ENCODE measurements around the gene PCOLCE2.

The PCOLCE2 gene

DNA sequence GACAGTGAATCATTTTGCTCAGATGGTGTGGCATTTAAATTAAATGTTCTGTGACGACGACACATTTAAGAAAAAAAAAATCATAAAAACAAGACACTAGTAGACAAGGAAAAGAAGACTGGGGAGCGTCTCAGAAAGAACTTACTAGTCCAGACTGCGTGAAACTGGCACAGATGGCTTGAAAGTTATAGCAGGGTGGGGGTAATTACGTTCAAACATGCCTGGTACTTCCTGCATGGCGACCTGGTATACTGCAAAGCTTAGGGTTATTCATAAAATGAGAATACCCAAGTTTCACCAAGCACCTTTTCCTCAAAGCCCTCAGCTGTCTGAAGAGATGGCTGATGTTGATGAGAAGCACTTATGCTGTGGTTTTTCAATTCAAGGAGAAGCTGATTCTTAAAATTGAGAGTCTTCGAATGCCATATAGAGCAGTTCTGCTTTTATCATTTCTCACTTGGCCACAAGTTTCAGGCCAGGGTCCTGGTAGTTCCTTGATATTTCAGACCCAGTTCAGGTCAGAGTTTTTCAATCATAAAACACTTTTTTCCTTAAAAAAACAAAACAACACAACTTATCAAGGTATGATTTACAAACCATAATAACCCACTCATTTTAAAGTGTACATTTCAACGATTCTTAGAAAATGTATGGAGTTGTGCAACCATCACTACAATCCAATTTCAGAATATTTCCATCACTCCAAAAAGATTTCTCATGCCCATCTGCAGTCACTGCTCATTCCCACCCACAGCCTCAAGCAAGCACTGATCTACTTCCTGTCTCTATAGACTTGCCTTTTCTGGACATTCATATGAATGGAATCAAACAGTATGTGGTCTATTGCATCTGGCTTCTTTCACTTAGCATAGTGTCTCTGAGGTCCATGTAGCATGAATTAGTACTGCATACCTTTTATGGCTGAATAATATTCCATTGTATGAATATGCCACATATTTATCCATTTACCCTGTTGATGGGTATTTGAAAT, 24.7 kb downstream of the PCOLCE2 start:
- Histone ChIP-seq H3K4me1 (ENCODE audit: insufficient read depth, low read length) (peaks cover 34% of the 10 kb centered on the region), H3K36me3 (ENCODE audit: insufficient read depth, low read length) (no peaks in the 10 kb centered on the region), H3K9ac (ENCODE audit: low read depth, low read length) (no peak overlapping the region), H3K9me3 (ENCODE audit: control insufficient read depth, insufficient read depth, low read length) (no peaks in the 10 kb centered on the region)

DNA sequence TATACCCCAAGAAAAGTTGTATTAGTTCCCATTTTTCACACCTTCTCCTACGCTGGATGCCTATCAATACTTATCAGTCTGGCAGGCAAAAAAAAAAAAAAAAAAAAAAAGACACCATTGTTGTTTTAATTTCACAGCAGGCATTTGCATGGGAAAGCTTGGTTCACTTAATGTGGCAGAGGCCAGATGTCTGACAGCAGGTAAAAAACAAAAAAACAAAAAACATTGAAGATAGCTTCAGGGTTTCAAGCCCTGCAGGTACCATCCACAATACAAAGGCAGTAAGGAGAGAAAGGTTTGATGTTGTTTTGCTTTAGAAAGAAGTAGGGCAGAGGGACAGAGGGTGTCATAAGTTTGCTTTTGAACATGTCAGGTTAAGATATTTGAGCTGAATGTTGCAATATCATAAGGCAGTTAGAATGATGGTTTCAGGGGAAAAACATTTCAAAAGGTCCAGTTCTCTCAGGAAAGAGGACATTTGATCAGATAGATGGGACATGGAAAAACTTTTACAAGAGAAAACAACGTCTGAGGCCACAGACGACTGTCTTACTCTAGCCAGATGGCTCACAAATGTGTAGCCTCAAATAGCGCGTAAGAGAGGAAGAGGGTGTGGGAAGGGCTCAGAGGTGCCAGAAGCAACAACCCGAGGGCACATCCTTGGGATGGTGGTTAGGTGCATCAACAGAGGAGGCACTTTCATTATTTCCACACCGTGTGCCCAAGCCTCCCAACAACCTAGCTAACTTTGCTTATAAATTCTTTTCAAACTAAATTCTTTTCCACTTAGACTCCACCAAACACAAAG, 25.7 kb downstream of the PCOLCE2 start:
- H3K4me1 ChIP-seq (ENCODE audit: insufficient read depth, low read length), result peaks cover 34% of the 10 kb centered on the region
- no peaks in the 10 kb centered on the region for H3K36me3 ChIP-seq (ENCODE audit: insufficient read depth, low read length)
- peak overlapping the region; percentile 13; the same call in 1 of the 2 replicates for H3K9ac ChIP-seq (ENCODE audit: low read depth, low read length)
- H3K9me3 ChIP-seq (ENCODE audit: control insufficient read depth, insufficient read depth, low read length), result no peaks in the 10 kb centered on the region

GRCh38 chr3:142861926-142862325, 27.0 kb downstream of the PCOLCE2 start:
- H3K9me3 ChIP-seq (ENCODE audit: control insufficient read depth, insufficient read depth, low read length), result no peaks in the 10 kb centered on the region
- H3K9ac ChIP-seq (ENCODE audit: low read depth, low read length), result no peak overlapping the region
- peaks cover 38% of the 10 kb centered on the region for H3K4me1 ChIP-seq (ENCODE audit: insufficient read depth, low read length)

DNA sequence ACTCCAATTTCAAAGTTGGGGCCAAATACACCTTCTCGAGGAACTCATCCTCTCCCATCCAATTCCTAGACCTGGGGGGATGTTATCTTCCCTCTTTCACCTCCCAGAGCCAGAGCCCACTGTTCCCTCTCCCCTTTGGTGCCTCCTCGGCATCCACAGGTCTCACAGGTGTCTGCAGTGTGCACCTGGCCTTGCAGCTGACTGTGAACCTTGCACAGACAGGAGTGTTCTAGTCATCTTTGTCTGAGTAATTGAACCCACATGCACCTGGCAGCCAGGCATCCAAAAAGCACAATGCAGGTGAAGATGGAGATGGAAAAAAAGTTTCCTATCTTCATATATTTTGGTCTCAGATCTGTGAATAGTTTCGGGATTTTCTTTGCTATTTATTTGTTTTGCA, 30.8 kb downstream of the PCOLCE2 start:
- Histone ChIP-seq H3K4me1 (ENCODE audit: insufficient read depth, low read length) (peaks cover 27% of the 10 kb centered on the region), H3K9ac (ENCODE audit: low read depth, low read length) (no peak overlapping the region), H3K9me3 (ENCODE audit: control insufficient read depth, insufficient read depth, low read length) (no peaks in the 10 kb centered on the region), H3K36me3 (ENCODE audit: insufficient read depth, low read length) (no peaks in the 10 kb centered on the region)

More at GRCh38 chr3:142861926-142862325, 27.0 kb downstream of the PCOLCE2 start:
- H3K36me3 ChIP-seq (ENCODE audit: insufficient read depth, low read length), result no peaks in the 10 kb centered on the region

- Histone ChIP-seq H3K36me3 (ENCODE audit: insufficient read depth, low read length) (no peaks in the 10 kb centered on the region), H3K4me1 (ENCODE audit: insufficient read depth, low read length) (peaks cover 21% of the 10 kb centered on the region), H3K9me3 (ENCODE audit: control insufficient read depth, insufficient read depth, low read length) (no peaks in the 10 kb centered on the region), H3K9ac (ENCODE audit: low read depth, low read length) (no peak overlapping the region)
Measured at GRCh38 chr3:142857056-142857455, 31.8 kb downstream of the PCOLCE2 start.

GRCh38 chr3:142853270-142854168, 35.4 kb downstream of the PCOLCE2 start:
- Histone ChIP-seq H3K9me3 (ENCODE audit: control insufficient read depth, insufficient read depth, low read length) (no peaks in the 10 kb centered on the region), H3K9ac (ENCODE audit: low read depth, low read length) (no peak overlapping the region)

DNA sequence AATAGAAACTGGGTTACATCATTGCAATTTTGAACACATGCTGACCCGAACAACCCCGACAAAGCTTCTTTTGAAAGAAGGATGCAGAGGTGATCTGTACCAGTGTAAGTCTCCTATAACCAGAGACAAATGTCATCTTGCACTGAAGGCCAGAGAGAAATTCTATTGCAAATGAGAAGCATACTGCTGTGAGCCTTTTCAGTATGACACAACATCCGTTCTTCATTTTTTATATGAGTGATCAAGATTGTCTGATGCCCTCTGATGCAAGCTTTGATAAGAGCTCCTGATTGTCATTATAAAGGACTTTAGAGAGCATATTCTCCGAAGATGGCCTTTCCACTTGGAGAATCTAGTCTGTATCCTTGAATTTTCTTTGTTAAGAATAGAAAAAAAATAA, 36.9 kb downstream of the PCOLCE2 start:
- H3K9me3 ChIP-seq (ENCODE audit: control insufficient read depth, insufficient read depth, low read length), result no peaks in the 10 kb centered on the region
- peaks cover 18% of the 10 kb centered on the region for H3K4me1 ChIP-seq (ENCODE audit: insufficient read depth, low read length)
- H3K36me3 ChIP-seq (ENCODE audit: insufficient read depth, low read length), result no peaks in the 10 kb centered on the region
- H3K9ac ChIP-seq (ENCODE audit: low read depth, low read length), result no peak overlapping the region

More at GRCh38 chr3:142853270-142854168, 35.4 kb downstream of the PCOLCE2 start:
- Histone ChIP-seq H3K4me1 (ENCODE audit: insufficient read depth, low read length) (peaks cover 22% of the 10 kb centered on the region), H3K36me3 (ENCODE audit: insufficient read depth, low read length) (no peaks in the 10 kb centered on the region)

DNA sequence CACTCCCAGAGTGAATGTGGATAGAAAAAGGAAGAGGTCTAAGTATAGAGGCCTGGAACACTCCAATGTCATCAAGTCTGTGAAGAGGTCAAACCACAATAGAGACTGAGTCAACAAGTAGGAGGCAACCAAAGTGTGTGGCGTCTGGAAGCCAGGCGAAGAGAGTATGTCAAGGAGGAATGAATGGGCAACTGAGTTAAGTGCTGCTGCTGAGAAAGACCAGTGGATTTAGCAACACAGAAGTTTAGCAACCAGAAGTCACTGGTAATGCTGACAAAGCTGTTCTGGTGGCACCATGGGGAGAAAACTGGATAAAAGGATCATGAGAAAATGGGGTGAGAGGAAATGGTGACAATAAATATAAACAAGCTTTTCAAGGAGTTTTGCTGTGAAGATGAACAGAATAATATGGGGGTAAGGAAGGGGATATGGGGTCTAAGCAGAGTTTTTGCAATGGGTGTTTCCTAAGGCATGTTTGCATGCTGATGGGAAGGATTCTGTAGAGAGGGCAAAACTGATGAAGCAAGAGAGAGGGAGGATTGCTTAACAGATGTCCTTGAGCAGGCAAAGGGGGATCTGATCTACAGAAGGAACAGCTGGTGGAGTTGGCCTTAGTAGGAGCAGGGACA, 38.4 kb downstream of the PCOLCE2 start:
- H3K36me3 ChIP-seq (ENCODE audit: insufficient read depth, low read length), result no peaks in the 10 kb centered on the region
- no peaks in the 10 kb centered on the region for H3K9me3 ChIP-seq (ENCODE audit: control insufficient read depth, insufficient read depth, low read length)
- peaks cover 18% of the 10 kb centered on the region for H3K4me1 ChIP-seq (ENCODE audit: insufficient read depth, low read length)
- no peak overlapping the region for H3K9ac ChIP-seq (ENCODE audit: low read depth, low read length)

- Histone ChIP-seq H3K4me1 (ENCODE audit: insufficient read depth, low read length) (peaks cover 18% of the 10 kb centered on the region), H3K9me3 (ENCODE audit: control insufficient read depth, insufficient read depth, low read length) (no peaks in the 10 kb centered on the region), H3K36me3 (ENCODE audit: insufficient read depth, low read length) (no peaks in the 10 kb centered on the region), H3K9ac (ENCODE audit: low read depth, low read length) (no peak overlapping the region)
Measured at GRCh38 chr3:142849148-142849547, 39.7 kb downstream of the PCOLCE2 start.

- Histone ChIP-seq H3K4me1 (ENCODE audit: insufficient read depth, low read length) (peaks cover 5% of the 10 kb centered on the region; the same call in 1 of the 2 replicates), H3K9ac (ENCODE audit: low read depth, low read length) (no peak overlapping the region), H3K9me3 (ENCODE audit: control insufficient read depth, insufficient read depth, low read length) (no peaks in the 10 kb centered on the region), H3K36me3 (ENCODE audit: insufficient read depth, low read length) (no peaks in the 10 kb centered on the region)
Measured at GRCh38 chr3:142846779-142847577, 41.9 kb downstream of the PCOLCE2 start.

DNA sequence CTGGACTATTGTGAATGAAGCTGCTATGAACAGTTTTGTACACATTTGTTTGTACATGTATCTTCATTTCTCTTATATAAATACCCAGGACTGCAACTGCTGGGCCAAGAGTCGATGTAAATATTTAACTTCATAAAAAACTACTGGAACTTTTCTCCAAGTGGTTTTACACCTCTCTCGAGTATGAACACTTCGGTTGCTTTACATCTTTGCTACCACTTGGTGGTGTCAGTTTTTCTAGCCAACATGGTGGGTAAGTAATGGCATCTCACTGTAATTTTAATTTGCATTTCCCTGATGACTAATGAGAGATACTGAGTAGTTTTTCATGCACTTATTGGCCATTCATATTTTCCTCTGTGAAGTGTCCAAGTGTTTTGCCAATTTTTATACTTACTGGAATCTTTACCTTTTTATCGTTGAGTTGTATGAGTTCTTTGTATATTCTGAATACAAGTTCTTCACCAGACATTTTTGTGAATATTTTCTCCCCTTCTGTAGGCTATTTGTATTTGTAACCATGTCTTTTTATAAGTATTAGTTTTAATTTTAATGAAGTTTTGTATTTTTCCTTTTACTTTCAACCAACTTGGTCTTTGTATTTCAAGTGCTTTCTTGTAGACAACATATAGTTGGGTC, 44.4 kb downstream of the PCOLCE2 start:
- no peaks in the 10 kb centered on the region for H3K9me3 ChIP-seq (ENCODE audit: control insufficient read depth, insufficient read depth, low read length)
- H3K4me1 ChIP-seq (ENCODE audit: insufficient read depth, low read length), result no peaks in the 10 kb centered on the region; the same call in 1 of the 2 replicates
- H3K36me3 ChIP-seq (ENCODE audit: insufficient read depth, low read length), result no peaks in the 10 kb centered on the region
- H3K9ac ChIP-seq (ENCODE audit: low read depth, low read length), result no peak overlapping the region

- no peak overlapping the region for H3K9ac ChIP-seq (ENCODE audit: low read depth, low read length)
Measured at GRCh38 chr3:142839831-142840230, 49.1 kb downstream of the PCOLCE2 start.

More at GRCh38 chr3:142839831-142840230, 49.1 kb downstream of the PCOLCE2 start:
- no peaks in the 10 kb centered on the region; the same call in 1 of the 2 replicates for H3K4me1 ChIP-seq (ENCODE audit: insufficient read depth, low read length)
- no peaks in the 10 kb centered on the region for H3K9me3 ChIP-seq (ENCODE audit: control insufficient read depth, insufficient read depth, low read length)
- H3K36me3 ChIP-seq (ENCODE audit: insufficient read depth, low read length), result no peaks in the 10 kb centered on the region
